Fibroblast of gingiva (primary cell): ENCODE data around the gene CCBE1.
A peak's percentile ranks its signal among the peaks of the same experiment; 100 is the strongest.

Source experiments
- DNase-seq: peaks from one replicate; pipeline ENCODE4 v3.0.0-alpha.2; 2011; ENCODE audit warnings: low read depth

Gene CCBE1

GRCh38 chr18:59619816-59620215 is 77.4 kb downstream of the CCBE1 start:
- DNase-seq = no peak

DNA sequence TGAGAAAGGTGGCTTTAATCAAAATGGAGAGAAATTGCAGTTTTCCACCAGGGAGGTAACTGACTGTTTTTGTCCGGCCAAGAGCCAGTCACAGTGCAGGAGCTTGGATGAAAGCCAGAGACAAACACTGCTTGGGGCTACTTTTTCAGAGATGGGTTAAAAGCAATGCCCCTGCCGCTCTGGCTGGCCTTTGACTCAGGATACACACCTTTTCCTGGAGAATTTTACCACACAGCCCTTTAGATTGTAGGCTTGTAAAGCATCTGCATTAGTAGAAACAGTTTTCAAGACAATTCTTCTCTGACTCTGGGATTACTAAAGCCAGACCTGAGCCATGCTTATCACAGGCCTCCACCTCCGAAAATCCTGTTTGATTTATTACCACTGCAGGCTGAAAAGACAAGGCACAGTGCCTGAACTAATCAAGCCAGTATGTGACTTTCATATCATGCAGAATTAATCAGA is 79.7 kb downstream of the CCBE1 start:
- no peak for DNase-seq

GRCh38 chr18:59616501-59616900 is 80.7 kb downstream of the CCBE1 start:
- peak; percentile 17 for DNase-seq

DNA sequence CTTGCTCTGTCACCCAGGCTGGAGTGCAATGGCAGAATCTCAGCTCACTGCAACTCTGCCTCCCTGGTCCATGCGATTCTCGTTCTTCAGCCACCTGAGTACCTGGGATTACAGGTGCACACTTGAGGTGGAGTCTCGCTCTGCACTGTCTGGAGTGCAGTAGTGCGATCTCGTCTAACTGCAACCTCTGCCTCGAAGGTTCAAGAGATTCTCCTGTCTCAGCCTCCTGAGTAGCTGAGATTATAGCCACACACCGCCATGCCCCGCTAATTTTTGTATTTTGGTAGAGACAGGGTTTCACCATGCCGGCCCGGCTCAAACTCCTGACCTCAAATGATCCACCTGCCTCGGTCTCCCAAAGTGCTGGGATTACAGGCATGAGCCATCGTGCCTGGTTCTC is 83.3 kb downstream of the CCBE1 start:
- DNase-seq = no peak

GRCh38 chr18:59612381-59612780 is 84.8 kb downstream of the CCBE1 start:
- DNase-seq = peak; percentile 98

DNA sequence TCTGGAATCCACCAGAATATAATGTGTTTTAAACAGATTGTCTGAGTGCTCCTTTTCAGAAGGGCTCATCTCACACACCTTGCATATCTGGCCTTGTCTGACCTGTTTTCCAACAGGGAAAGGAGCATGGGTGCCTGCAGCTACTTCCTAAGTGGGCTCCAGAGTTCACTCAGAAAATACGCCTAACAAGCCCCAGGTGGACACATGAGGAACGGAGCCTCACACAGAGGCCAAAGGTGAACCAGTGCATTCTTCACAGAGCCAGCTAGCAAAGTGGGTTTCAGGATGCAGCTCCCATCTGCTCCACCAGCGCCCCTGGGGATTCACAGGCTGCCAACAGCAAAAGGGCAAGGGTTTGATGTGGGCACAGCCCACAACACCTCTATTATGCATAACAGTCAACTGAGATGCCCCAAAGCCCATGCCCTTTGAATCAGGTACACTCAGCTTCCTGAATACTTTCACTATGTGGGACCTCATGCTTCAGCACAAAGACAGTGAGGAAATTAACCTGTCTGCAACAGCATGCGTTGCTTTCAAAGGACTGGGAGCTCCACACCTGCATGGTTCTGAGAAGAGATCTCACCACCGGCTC is 86.6 kb downstream of the CCBE1 start:
- DNase-seq = no peak

DNA sequence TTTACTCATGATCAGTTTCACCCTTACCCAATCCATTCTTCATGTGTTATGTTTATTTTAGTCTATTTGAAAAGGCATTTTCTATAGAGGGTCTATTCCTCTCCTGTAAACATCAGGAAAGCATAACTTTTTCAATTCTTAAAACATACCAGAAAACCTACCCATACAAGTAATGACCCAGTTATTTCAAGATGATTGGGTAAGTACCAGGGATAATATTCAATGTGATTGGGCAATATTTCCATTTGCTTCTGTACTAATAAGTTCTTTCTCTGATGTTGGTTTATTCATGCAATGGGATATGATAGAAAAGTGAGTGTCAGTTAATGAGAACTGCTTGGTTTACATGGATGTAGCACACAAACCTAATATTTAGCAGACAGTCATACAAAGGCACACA is 87.6 kb downstream of the CCBE1 start:
- peak; percentile 51 for DNase-seq

- DNase-seq = no peak
Observed at GRCh38 chr18:59607471-59607870, 89.8 kb downstream of the CCBE1 start.

DNA sequence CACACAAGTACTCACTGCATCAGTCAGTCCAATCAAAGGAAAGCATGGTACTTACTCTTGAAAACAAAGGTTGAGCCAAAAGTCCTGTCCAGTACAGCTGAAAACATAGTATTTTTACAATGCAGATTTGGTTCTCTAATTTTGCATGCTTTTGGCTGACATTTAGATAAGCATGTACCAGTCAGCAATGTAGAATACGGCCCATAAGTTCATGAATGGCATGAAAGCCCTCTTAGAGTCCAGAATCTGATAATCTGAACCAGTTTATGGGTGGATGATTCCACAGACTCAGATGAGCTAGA is 90.2 kb downstream of the CCBE1 start:
- DNase-seq = no peak

- DNase-seq = peak; percentile 82
Observed at GRCh38 chr18:59606193-59607077, 90.8 kb downstream of the CCBE1 start.

DNA sequence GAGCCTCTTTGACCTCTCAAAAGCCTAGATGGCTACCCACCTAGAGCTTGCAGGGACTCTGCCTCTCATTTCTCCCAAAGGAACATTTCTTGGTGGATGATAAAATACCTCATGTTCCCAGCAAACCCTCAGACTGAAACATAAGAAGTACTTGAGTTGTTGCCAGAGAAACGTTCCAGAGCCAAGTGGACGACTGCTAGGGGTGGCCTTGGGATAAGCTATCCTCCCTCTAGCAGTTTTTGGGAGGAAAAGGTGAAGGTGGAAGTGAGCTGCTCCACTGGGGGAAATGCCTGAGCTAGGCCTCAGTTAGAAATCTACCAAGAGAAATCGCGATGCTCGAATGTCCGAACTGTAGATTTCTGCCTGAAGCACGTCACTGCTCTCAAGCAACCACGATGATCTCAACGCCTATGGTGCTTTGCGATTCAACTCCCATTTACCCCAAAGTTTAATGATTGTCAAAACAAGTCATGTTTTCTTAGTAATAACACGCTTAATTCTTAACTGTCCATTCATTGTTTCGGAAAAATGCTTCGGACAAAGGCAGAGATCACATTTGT is 91.5 kb downstream of the CCBE1 start:
- DNase-seq = peak; percentile 42

DNA sequence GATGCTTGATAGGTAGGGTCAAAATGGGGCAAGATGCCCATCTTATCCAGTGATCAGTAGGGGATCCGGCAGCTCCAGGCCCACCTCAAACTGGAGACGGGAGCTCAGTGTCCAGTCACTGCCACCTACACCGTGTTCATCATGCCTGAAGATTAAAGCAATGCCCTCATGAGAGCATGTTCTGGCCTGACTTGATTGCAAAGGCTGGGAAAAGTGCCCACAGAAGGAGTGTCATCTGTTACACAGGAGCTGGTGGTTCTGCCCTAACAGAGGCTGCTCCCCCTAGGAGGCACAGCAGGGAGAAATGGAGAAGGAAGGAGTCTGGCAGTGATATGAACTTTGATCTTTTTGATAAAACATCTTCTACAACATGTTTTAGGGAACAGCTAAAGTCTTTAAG is 92.3 kb downstream of the CCBE1 start:
- DNase-seq = peak; percentile 62

DNA sequence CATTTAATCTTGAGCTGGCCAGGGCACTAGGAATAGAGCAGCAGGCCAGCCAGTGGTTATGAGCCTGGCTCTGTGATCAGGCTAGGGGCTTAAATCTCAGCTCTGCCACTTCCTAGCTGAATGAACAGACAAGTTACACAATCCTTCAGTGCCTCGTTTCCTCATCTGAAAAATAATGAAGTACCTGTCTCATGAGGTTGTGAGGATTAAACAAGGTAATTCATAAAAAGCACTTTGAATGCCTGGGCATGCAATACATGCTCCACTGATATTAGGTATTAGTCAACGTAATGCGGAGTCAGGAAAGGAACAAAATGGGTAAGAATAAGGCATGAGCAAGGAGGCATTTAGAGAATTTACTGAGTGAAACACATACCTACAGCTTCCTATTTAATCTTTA is 100.2 kb downstream of the CCBE1 start:
- no peak for DNase-seq

DNA sequence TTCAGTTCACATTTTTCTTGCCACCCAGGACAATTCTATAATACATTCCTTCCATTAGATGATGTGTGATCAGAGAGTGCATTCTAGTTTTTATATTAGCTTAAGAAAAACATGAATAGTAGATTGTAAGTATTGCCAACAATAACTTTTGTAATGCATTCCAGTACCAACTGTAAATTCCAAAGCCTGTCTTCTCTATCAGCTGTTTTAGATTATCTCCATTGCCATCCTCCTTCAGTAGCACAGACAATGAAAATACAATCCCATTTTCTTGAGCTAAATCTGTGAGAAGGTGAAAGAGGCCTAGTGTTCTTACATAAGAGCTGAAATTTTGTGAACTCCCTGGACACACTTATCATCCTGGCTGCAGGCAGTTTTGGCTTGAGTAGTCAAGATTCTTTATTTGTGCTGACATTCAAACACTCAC is 103.9 kb downstream of the CCBE1 start:
- peak; percentile 93 for DNase-seq

DNA sequence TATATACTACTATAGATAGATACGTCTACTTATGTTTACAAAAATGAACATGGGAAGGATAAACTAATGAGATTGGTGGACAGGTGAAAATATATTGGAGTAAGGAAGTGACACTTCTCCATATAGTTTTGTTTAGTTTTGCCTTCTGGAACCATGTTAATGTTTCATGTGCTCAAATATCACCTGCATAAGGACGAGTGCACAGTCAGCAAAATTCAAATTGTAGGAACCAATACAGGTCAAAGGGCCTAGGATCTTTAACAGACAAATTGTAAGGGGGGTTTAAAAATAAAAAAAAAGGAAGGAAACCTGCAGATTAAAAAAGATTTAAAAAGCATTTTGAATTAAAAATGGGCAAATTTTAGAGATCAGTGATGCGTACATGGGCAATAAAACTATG is 104.6 kb downstream of the CCBE1 start:
- no peak for DNase-seq

DNA sequence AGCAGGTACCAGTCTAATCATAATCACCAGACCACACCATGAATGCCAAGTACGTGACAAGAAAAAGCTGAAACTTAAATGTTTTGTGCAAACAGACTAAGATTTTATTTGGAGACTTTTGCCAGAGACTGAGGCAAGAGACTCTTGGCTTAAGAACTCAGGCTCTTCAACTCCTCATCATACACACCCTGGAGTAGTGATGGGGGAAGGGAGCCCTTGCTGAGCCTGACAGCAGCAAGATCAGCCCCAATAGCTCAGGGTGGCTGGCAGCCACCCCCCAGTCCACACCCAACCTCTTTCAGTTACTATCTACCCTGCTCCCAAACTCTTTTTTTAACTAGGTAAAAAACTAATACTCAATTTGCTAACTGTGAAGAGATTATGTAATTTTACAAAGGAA is 114.8 kb downstream of the CCBE1 start:
- DNase-seq = no peak

- DNase-seq = no peak
Observed at GRCh38 chr18:59579509-59579908, 117.7 kb downstream of the CCBE1 start.

DNA sequence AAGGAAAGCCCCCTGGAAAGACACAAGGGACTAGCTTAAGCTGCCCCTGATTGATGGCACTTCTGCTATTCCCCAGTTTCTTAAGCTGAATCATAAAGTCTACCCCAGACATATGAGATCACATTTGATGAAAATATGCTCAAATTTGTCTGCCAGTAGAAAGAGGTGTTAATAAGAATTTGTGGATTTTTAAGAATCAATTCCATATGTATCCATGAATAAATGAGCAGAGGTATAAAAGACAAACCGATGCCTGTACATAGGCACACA is 119.9 kb downstream of the CCBE1 start:
- no peak for DNase-seq

DNA sequence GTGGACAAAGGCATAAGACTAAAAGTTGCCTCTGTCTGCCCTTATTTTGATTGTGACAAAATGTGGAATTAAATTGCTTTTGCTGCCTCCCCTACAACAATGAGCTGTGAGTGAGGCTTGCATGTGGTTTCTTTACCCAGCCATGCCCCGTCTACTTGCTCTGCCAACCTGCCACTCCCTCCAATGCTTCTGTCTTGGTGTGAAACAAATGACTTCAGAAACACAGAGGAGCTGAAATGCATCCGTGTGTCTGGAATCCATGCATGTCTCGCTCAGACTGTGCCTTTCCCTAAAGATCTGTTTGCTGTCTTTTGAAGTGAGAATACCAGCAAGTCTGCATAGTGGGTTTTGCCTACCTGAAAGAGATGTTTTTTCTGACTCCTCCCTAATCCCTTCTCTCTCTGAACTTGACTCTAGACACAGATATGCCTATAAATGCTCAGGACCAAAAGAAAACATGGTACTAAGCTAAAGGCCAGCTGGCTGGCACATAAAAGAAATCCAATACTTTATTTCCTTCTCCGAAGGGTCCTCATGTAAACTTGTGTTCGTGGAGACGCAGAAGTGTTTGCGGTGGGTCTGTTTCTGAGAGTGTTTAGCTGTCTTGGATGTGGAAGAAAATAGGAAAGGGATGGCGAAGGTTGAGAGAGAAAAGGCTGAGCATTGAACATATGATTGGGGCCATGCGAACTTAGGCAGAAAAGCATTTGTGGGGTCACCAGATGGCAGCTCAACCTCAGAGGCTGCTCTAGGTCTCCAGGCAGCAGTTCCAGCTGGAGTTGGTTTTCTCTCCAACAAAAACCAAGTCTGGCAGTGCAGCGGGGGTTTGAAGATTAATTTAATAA is 120.5 kb downstream of the CCBE1 start:
- DNase-seq = no peak

- no peak for DNase-seq
Observed at GRCh38 chr18:59575995-59576394, 121.2 kb downstream of the CCBE1 start.

DNA sequence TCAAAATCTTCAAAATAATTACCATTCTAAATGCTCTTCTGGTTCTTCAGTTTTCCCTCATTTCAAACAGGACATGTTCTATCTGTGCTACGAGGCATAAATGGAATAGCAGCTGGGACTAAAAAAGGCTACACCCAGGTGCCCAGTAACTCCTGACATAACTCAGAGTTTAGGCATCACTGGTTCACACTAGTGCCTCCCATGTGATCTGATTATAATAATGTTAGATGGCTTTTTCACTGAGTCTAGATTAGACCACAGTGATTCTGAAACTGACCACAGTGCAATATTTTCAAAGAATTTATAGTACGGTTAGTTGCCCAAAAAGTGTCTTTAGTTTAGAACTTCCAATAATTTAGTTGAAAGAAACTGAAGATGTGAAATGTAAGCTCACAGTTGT is 123.3 kb downstream of the CCBE1 start:
- DNase-seq = no peak

GRCh38 chr18:59571902-59572301 is 125.3 kb downstream of the CCBE1 start:
- DNase-seq = no peak

- DNase-seq = no peak
Observed at GRCh38 chr18:59570796-59571195, 126.4 kb downstream of the CCBE1 start.
